Measurements from ENCODE around the gene OR2A42.
"Not testable (repeated sequence)": the region's sequence is repeated elsewhere in the genome, so short reads cannot be mapped to it uniquely, and the experiment has no call there.

Gene OR2A42

GRCh38 chr7:144226866-144227265, 12.5 kb downstream of the OR2A42 start:
- DNase-seq (ENCODE audit: low read depth in 3 of 3, low spot score in 1 of 3), result not testable (repeated sequence)

- DNase-seq (ENCODE audit: low read depth in 3 of 3, low spot score in 1 of 3), result not testable (repeated sequence)
These were observed 15.7 kb downstream of the OR2A42 start for GRCh38 chr7:144223675-144224074.

GRCh38 chr7:144220531-144220930, 18.9 kb downstream of the OR2A42 start:
- not testable (repeated sequence) for DNase-seq (ENCODE audit: low read depth in 3 of 3, low spot score in 1 of 3)

- DNase-seq (ENCODE audit: low read depth in 3 of 3, low spot score in 1 of 3), result not testable (repeated sequence)
These were observed 20.3 kb downstream of the OR2A42 start for GRCh38 chr7:144219149-144219548.

- DNase-seq (ENCODE audit: low read depth in 3 of 3, low spot score in 1 of 3), result not testable (repeated sequence)
These were observed 20.8 kb downstream of the OR2A42 start for GRCh38 chr7:144218581-144218980.

- not testable (repeated sequence) for DNase-seq (ENCODE audit: low read depth in 3 of 3, low spot score in 1 of 3)
These were observed 22.2 kb downstream of the OR2A42 start for GRCh38 chr7:144217200-144217599.

- not testable (repeated sequence) for DNase-seq (ENCODE audit: low read depth in 3 of 3, low spot score in 1 of 3)
These were observed 34.1 kb downstream of the OR2A42 start for GRCh38 chr7:144205306-144205705.

GRCh38 chr7:144203086-144203485, 36.3 kb downstream of the OR2A42 start:
- DNase-seq (ENCODE audit: low read depth in 3 of 3, low spot score in 1 of 3), result not testable (repeated sequence)

- not testable (repeated sequence) for DNase-seq (ENCODE audit: low read depth in 3 of 3, low spot score in 1 of 3)
These were observed 37.4 kb downstream of the OR2A42 start for GRCh38 chr7:144201978-144202377.

- DNase-seq (ENCODE audit: low read depth in 3 of 3, low spot score in 1 of 3), result not testable (repeated sequence)
These were observed 40.5 kb downstream of the OR2A42 start for GRCh38 chr7:144198934-144199333.

GRCh38 chr7:144195212-144195872, 44.1 kb downstream of the OR2A42 start, which contains the start of gene ARHGEF35:
ARHGEF35 (minus strand) TSS chr7:144195833; CDS start chr7:144188383, 7,450 bp downstream.
- DNase-seq (ENCODE audit: low read depth in 3 of 3, low spot score in 1 of 3), result not testable (repeated sequence)

- DNase-seq (ENCODE audit: low read depth in 3 of 3, low spot score in 1 of 3), result not testable (repeated sequence)
These were observed 45.0 kb downstream of the OR2A42 start for GRCh38 chr7:144194453-144194852.

- DNase-seq (ENCODE audit: low read depth in 3 of 3, low spot score in 1 of 3), result not testable (repeated sequence)
These were observed 45.6 kb downstream of the OR2A42 start for GRCh38 chr7:144193782-144194181.

GRCh38 chr7:144188578-144189171, 50.7 kb downstream of the OR2A42 start:
- DNase-seq (ENCODE audit: low read depth in 3 of 3, low spot score in 1 of 3), result not testable (repeated sequence)

GRCh38 chr7:144187848-144188247, 51.6 kb downstream of the OR2A42 start:
- not testable (repeated sequence) for DNase-seq (ENCODE audit: low read depth in 3 of 3, low spot score in 1 of 3)

- DNase-seq (ENCODE audit: low read depth in 3 of 3, low spot score in 1 of 3), result not testable (repeated sequence)
These were observed 56.2 kb downstream of the OR2A42 start, which contains the start of gene CTAGE4 for GRCh38 chr7:144183166-144183565. CTAGE4 (plus strand) TSS chr7:144183466; CDS start chr7:144183504, 38 bp downstream.

- DNase-seq (ENCODE audit: low read depth in 3 of 3, low spot score in 1 of 3), result not testable (repeated sequence)
These were observed 60.3 kb downstream of the OR2A42 start for GRCh38 chr7:144179165-144179479.

- peak in 1 of 3 donors; percentile 4 for DNase-seq (ENCODE audit: low read depth in 3 of 3, low spot score in 1 of 3)
These were observed 60.8 kb downstream of the OR2A42 start for GRCh38 chr7:144178380-144179164.

All from stimulated activated CD4-positive, alpha-beta T cell treated with anti-CD3 and anti-CD28 coated beads, TNF-alpha, amount 100 ng/mL, for 1 hour (primary cell).